Fibroblast of skin of left quadriceps (primary cell): ENCODE data around the gene PSMA6.
"Not testable (repeated sequence)": the region's sequence is repeated elsewhere in the genome, so short reads cannot be mapped to it uniquely, and the experiment has no call there.

Source experiments
- DNase-seq, 2 experiments: peaks; one replicate each; pipeline ENCODE4 v3.0.0-alpha.2; 2013; ENCODE audit warnings: low read depth in 2 of 2

PSMA6 gene

DNA sequence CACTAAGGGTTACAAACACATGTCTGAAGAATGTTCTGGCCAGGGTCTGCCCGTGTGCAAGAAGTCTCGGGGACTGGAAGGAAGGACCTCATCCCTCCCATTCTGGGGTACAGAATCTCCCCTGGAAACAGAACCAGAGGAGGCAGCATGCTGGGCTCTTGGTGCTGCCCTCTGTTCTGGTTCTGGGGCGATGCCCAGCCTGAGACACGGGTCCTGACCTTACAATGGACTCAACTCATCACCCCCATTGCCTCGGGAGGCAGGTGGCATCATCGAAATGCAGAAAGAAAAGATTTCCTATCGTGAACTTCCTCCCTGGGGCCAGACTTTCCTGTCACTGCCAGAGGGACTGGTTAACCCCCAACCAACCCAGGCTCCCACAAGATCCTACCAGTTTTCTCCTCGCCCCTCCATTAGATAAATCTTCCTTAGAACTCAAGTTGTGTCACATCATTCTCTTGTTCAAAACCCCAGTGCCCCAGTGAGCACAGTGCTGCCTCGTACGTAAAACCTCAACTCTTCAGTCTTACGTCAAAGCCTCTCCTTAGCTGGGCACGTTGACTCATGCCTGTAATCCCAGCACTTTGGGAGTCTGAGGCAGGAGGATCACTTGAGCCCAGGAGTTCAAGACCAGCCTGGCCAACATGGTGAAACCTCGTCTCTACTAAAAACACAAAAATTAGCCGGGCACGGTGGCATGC lies 52.1 kb downstream of the PSMA6 start:
- no peak for DNase-seq

DNA sequence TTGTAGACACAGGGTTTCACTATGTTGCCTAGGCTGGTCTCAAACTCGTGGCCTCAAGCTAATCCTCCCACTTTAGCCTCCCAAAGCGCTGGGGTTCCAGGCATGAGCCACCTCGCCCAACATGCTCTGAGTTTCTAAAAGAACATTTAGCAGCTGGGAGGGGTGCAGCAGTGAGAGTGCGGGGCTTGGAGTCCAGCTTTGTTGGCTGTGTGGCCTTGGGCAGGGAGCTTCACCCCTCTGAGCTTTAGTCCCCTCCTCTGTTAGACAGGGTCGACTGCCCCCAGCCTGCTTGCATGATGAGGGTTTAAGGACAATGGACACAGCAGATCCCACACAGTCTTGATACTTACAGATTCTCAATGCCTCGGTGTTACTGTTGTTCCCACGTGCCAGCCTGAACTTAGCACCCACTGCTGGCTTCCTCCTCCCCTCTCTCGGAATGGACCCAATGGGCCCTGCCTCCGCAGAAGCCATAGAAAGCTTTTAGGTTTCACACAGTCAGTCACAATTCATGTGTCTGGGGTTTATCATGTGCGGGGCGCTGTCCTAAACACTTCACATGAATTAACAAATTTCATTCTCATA lies 54.6 kb downstream of the PSMA6 start:
- no peak for DNase-seq

DNA sequence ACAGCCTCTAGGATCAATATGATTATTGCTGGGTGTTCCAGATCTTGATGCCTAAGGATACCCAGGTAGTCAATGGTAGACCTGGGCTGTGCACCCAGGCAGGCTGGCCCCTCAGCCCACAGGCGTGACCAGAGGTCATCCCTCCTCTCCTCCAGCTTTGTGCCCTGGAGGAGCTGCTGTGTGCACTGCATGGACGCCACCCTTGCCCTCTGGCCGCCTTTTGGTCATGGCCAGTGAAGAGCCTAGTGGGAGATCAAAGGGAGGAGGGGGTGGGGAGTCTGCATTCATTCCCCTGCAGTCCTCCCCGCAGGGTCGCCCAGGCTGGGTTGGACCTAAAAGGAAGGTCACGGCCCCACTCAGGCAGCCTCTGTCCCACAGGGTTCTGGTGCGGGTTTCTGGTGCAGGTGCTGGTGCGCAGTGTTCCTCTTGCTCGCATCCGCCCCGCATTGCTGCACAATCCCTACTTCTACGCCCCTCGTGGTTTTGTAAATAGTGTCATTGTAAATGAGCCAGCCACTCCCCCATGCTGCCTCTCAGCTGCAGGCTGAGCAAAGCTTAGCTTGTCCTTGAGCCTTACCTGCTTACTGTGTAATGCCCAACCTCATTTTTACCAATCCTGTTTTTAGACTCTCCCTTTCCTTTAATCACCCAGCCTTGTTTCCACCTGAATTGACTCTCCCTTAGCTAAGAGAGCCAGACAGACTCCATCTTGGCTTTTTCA lies 55.3 kb downstream of the PSMA6 start:
- DNase-seq: no peak

DNA sequence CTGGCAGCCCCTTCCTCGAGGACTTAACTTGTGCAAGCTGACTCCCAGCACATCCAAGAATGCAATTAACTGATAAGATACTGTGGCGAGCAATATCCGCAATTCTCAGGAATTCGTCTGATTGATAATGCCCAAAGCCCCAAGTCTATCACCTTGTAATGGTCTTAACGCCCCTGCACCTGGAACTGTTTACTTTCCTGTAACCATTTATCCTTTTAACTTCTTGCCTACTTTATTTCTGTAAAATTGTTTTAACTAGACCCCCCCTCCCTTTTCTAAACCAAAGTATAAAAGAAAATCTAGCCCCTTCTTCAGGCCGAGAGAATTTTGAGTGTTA lies 55.8 kb downstream of the PSMA6 start:
- DNase-seq: not testable (repeated sequence)

DNA sequence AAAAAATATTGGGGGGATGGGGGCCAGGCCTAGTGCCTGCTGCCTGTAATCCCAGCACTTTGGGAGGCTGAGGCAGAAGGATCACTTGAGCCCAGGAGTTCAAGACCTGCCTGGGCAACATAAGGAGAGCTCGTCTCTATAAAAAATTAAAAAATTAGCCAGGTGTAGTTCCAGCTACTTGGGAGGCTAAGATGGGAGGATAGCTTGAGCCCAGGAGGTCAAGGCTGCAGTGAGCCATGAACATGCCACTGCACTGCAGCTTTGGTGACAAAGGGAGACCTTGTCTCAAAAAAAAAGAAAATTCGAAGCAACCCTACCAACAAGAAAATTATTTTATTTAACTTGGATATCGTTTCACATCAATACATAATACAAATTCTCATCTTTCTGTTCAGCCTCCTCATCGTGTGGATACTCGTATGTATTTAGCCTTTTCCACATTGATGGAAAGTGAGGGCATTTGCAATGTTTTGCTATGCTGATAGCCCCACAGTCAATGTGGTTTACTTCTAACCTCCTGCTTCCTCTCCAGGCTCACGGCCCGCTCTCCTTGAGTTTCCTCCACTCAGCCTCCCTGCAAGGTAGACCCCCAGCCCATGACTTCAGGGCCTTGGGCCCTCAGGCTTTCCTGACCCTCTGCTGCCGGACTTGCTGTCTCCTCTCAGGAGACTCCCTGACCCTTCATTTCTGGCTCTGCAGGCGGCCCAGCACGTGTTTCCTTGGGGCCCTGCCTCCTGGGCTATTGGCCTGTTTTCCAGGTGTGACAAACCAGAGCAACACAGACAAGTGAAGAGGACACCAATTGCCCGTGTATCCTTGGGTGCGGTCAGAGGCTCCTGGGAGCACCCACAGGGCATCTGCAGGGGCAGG lies 57.5 kb downstream of the PSMA6 start:
- DNase-seq: no peak

DNA sequence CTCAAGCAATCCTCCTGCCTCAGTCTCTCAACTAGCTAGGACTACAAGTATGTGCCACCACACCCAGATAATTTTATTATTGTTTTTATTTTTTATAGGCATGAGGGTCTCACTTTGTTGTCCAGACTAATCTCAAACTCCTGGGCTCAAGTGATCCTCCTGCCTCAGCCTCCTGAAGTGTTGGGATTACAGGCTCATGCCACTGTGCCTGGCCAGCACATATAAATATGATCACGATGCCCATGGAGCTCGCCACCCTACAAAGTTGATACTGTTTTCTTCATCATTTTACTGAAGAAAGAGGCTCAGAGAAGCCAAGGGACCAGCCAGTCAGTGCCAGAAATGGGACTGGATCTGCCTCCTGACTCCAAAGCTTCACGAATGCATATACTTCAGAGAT lies 59.3 kb downstream of the PSMA6 start:
- no peak for DNase-seq

DNA sequence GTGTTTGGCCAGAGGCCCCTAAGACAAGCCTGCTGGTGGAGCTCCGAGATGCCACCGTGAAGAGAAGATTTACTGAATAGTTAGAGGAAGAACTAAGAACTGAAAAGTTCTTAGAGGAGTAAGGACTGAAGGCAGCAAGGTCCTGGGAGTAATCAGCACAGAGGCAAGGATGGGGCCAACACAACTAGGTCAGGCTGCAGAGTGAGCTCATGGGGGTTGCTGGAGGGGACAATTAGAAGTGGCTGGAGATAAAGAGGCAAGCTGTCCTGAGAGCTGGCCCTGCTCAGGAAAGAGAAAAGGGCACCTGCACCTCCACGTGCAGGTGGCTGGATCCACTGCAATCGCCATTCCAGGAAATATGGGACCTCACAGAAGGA lies 59.7 kb downstream of the PSMA6 start:
- no peak for DNase-seq

DNA sequence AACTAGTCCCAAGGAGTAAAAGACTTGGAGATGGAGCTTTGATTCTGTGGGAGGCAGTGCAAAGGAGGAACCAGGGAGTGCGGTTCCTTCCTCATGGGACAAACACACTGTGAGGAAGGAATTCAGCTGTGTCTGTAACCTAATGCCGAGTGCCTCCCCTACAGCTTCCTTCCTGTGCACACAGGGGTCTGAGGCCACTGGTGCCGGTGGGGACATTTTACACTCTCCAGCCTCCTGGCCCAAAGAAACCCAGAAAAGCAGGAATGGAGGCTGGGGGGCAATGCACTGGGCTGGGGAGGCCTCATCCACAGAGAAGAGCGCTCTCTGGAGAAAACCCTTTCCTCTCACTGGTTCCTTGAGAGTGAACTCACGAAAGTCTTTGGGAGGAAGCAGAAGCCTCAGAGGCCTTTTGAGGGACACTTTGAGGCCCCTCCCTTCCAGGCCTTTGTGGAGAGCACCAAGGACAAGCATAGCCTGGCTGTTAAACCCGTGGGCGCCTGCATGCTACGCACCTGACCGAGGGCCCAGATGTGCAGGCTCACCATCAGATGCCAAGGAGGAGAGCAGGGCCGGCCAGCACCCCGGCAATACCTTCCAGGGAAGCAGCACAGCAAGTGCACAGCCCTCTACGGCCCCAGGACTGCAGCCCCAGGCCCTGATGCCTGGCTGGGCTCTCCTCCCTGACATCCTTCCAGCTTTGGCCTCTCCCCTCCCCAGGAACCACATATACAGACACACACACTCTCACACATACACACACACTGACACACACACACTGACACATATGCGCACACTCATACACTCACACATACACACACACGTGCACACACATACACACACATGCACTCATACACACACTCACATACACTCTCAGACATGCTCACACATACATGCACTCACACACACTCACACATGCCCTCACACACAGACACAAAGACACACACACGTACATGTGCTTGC lies 60.4 kb downstream of the PSMA6 start:
- DNase-seq: no peak

DNA sequence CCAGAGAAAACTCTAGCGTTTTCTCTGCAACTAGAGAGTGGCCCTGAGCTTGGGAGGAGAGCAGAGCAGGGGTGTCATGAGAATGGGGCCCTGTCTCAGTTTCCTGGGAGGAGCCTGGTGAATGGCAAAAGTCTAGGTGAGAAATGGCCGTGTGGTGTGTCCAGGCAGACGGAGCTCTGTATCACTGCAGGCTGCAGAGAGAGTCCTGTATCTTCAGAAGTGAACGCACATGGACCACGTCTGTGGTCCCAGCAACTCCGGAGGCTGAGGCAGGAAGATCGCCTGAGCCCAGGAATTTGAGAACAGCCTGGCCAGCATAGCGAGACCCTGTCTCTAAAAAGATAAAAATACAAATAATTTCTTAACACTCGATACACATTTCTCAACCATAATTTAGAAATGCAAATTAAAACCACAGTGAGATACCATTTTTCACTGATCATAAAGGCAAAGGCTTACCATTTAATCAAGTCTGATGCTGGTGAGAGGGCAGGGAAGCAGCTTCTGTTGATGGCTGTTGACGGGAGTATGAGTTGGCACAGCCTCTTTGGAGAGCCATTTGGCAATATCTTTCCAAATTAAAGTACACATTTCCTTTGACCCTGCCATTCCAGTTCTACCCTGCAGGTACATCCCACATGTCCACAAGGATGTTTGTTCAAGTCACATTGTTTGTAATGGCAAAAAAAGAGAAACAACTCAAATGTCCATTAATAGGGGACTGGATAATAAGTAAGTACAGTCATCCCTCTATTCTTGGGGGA lies 61.4 kb downstream of the PSMA6 start:
- no peak for DNase-seq

DNA sequence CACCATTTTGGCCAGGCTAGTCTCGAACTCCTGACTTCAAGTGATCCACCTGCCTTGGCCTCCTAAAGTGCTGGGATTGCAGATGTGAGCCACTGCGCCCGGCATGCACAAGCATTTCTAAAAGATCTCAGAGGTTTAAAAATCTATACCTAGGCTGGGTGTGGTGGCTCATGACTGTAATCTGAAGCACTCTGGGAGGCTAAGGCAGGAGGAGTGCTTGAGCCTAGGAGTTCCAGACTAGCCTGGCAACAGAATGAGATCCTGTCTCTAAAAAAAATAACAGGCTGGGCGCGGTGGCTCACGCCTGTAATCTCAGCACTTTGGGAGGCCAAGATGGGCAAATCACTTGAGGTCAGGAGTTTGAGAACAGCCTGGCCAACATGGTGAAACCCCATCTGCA lies 63.1 kb downstream of the PSMA6 start:
- DNase-seq: not testable (repeated sequence)

DNA sequence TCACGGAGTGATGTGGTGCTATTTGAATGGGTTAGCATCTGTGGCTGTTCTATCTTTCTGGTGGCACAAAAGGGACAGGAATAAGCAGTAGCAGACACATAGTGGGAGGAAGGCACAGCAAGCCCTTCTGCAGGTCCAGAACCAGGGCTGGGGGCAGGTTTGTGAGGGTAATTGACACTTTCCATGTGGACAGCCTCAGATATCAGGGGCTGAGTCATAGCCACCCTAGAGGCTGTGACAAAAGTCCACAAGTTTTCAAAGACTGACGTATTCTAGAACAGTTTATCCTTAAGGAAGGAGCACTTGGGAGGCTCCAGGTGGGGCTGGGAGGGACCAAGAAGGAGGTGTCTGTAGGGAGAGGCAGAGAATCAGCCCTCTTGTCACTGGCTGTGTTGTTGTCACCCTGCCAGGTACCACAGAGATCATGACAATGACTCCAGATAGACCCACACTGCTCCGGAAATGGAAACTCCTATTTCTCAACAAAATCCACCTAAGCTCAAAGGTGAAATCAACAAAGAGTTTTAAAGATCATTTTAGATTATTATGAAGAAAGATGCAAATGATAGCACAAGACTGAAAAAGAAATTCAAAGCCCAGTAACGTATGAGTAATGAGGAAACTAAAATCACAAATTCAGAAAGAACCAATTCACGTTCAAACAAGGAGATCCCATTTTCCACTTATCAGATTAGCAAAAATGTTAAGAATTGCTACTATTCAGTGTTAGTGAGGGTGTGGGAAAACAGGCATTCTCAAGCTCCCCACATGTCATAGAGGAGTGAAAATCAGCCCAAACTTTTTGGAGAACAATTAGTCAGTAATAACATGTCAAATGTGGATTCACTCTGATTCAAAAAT lies 64.0 kb downstream of the PSMA6 start:
- no peak for DNase-seq

DNA sequence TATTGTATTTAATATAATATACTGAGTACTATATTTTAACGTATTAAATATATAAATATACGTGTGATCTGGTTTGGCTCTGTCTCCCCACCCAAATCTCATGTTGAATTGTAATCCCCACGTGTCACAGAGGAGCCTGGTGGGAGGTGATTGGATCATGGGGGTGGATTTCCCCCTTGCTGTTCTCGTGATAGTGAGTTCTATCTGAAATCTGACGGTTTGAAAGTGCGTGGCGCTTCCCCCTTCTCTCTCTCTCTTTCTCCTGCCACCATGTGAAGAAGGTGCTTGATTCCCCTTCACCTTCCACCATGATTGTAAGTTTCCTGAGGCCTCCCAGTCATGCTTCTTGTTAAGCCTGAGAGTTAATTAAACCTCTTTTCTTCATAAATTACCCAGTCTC lies 67.5 kb downstream of the PSMA6 start:
- not testable (repeated sequence) for DNase-seq

DNA sequence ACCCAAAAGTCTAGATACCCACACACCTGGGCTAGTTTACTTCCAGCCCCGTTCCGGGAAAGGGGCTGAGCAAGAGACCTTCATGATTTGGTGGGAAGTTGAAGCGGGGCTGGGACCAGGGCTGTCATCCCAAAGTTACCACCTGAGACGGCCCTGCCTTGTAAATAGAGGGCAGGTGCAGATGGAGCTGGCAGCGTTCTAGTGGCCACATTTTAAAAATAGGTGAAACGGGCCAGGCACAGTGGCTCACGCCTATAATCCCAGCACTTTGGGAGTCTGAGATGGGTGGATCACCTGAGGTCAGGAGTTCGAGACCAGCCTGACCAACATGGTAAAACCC lies 68.9 kb downstream of the PSMA6 start:
- no peak for DNase-seq

DNA sequence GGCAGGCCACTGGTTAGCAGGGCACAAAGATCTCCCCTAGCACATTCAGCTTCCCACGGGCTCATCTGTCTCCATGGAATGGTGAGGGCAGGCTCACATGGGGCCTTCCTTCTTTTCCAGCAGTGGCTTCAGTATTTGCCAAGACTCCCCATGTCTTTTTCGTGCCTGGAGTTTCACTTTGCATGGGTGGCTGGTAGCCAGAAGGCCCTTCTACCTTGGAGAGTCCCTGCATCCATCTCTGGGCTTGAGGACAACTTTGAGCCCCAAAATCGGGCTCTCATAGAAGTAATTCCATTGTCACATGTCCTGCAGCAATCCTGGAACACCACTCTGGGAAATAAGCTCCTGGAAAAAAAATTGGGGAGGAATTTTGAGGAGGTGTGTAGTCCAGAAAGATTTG lies 70.3 kb downstream of the PSMA6 start:
- no peak for DNase-seq

DNA sequence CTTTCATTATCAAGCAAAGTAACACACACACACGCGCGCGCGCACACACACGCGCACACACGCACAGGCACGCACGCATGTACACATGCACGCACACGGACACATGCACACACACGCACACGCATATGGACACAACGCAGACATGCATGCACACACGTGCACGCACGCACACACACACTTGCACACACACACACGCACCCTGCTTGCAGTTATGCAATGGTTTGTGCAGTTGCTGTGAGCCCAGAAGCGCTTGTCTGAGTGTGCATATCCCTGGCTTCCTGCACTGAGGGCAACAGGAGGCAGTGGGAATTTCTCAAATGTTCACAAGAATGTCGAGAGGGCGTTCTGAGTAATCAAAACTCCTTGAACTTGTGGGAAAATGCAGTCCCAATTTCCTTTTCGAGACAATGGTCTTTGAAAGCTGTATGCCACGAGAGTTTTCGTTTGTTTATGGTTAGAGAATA lies 70.8 kb downstream of the PSMA6 start:
- DNase-seq: no peak

DNA sequence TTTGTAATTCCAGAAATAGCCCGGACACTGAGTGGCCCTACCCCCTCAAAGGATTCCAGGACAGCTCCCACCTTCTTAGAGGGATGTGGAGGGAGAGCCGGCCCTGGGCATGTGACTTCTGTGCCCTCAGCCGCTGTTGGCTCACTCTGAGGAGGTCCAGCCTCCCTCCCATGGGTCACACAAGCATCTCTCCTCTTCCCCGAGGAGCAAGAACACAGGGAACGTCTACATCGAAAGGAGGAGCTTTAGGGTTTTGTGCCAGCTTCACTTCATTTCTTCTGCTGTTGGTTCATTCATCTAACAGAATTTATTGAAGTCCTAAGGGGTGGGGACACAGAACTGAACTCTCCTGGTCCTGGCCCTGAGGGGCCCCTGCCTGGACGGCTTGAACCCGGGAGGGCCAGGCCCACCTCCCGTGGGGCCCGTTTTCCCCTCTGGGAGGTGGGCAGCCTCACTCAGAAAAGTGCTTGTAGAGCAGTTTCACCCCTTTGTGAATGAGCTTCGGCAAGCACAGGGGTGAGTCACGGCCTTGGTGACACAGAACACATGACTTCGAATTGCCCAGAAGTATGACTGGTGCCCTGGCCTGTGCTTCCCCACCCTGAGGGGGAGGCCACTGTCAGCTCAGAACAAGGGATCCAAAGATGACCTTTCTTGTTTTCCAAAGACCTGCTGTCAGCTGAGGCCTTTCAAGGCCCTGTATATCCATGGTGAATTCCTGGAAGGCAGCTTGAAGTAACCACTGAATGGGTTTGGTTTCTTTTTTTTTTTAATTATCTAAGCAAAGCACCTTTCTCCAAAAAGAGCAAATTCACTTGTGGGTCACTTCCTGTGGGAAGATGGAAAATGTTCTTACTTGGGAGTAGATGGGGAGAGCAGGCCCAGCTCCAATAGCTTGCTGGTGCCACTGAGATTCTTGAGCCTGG lies 73.2 kb downstream of the PSMA6 start:
- no peak for DNase-seq

DNA sequence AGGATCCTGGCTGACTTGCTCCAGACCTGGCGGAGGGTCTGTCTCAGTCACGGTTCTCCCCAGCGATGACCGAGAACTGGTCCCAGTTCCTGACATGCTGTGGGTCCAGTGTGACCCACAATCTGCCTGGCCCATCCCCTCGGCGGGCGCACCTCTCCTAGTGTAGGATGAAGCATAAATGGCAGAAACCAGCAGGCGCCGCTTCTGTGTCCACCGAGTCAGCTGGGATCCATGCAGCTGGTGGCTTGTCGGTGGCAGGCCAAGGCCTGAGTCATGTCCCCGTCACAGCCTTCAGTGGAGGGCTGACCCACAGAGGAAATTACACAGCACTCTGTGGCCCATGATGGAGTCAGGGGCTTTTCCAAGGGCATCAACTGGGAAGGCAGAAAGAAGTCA lies 73.9 kb downstream of the PSMA6 start:
- DNase-seq: no peak

DNA sequence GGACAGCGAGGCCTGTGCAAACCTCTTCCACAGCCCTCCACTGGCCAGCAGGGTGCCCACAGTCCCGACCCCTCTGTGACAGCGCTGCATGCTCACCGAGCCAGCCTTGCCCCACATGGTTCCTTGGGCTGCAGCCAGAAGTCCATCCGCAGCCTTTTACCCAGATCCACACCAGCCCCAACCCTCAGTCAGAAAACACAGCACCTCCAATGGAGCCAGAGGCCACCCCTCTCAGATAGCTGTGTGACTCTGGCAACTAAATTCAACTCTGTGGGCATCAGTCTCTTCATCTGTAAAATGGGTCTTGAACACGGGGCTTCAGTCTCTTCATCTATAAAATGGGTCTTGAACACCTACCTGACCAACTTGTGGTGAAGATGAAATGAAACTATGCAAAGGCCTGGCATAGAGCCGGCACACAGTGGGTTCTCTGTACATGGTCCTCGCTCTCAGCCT lies 74.4 kb downstream of the PSMA6 start:
- no peak for DNase-seq

DNA sequence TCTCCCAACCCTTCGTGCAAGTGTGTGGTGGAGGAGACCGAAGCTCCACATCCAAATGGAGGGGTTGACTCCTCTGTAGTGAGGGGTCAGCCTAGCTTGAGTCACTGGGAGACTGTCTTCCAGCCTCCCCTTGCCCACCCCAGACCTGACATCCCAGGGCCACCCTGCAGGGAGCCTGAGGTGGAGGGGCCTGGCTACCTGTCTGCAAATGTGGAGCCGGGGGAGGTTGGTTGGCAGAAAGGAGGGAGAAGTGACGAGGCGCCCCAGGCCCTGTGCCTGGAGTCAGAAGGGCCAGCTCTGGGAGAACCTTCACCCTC lies 74.8 kb downstream of the PSMA6 start:
- DNase-seq: no peak
